GM18907 (cell line): Measurements from ENCODE around the gene FHAD1.

Experiments
- ATAC-seq: cut with Tn5 transposase; IDR thresholded peaks from one replicate; pipeline ENCODE4 v1.9.1; 2021; ENCODE audit warnings: mild to moderate bottlenecking, moderate library complexity; ENCODE audit not compliant: unreplicated experiment

Gene FHAD1

GRCh38 chr1:15246960-15247614 is at the start of gene FHAD1:
Gene FHAD1, plus strand, starts transcription at chr1:15247223. Its CDS starts 4,562 bp downstream, at chr1:15251785.
- no peak for ATAC-seq

GRCh38 chr1:15197591-15198447 is 49.2 kb upstream of the FHAD1 start:
- no peak for ATAC-seq

GRCh38 chr1:15198684-15199083 is 48.3 kb upstream of the FHAD1 start:
- ATAC-seq = no peak

DNA sequence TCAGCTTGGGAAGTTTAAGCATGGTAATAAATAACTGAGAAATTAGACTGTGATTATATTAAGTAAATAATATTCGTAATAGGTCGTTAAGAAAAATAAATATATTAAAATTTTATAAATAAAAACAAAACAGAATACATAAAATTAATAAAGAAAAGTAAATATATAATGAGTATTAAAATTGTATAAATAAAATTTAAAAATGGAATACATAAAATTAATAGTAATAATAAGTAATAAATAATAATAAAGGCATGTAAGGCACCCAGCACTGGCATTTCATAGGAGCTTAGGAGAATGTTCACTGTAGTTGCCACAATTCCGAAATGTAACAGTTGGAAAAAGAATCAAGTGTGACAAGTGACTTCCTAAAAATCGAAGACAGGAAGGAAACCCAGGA is 45.8 kb upstream of the FHAD1 start:
- ATAC-seq = no peak

DNA sequence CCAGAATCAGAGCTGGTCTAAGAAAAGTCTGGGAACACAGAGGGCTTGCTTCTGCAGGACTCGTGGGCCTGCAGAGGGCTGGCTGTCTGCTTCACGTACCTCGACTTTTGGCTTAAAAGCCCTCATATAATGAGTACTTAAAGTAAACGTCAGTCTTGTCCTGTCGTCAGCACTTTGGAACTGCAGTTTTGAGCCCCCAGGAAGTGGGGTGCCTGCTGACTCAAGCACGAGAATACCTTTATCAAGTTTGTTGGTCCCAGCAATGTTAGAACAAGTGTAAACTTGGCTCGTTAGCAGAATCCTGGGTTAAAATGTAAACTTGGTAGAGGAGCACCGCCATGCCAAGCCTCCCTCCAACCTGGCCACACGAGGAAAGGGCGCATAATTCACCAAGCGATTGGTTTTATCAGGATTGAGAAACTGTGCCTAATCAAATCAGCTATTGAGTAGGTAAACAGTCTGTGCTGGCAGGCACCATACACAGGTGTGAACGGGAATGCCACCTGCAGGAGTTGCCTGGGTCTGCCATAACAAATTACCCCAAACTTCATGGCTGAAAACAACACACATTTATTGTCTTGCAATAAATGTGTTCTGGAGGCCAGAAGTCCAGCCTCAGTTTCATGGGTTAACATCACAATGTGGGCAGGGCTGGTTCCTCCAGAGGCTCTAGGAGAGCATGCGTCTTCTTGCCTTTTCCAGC is 45.0 kb upstream of the FHAD1 start:
- ATAC-seq = no peak

DNA sequence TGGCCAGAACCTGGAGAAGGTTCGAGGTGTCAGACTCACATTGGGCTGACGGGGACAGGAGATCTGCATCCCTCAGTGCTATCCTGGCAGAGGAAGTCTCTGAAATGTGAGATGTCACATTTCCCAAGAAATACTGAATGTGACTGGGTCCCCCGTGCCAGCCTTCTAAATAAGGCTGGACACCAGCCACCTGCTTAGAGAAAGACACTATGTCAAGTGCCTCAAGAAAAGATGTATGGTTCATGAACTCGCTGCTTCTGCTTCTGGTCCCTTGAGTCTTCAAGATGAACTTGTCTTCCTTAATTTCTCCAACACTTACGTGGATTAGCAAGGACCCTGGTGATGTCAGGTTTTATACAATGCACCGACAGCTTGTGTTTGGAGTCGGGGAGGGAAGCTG is 42.1 kb upstream of the FHAD1 start:
- ATAC-seq = no peak

- ATAC-seq = no peak
These were observed 41.3 kb upstream of the FHAD1 start for GRCh38 chr1:15205586-15206346.

DNA sequence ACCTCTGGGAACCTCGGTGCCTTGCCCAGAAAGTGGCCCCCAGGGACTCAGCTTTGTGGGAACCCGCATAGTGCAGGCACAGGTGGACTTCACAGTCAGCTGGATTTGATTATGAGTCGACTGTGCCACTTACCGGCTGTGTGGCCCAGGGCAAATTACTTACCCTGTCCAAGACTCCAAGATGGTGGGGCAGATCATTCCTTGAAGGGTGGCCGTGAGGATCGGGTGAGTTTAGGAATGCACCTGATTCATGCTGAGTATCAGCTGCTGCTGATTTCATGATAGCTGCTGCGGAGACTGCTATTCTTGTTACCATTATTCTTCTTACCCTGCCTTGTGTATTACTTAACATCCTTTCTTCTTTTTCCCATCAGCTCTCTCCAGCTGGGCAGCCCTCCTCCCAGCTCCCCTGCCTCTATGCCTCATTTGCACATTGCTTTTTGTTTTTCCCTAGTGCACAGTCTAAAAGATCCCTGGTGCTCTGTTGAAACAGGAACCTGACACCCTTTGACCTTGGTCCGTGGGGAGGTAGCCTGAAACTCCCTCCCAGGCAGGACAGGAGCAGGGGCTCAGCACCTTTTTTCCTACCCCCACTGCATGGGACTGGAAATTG is 40.5 kb upstream of the FHAD1 start:
- ATAC-seq = no peak

- no peak for ATAC-seq
These were observed 39.8 kb upstream of the FHAD1 start for GRCh38 chr1:15207031-15207828.

GRCh38 chr1:15207829-15208429 is 39.1 kb upstream of the FHAD1 start:
- no peak for ATAC-seq

GRCh38 chr1:15210651-15211375 is 36.2 kb upstream of the FHAD1 start:
- ATAC-seq = no peak

DNA sequence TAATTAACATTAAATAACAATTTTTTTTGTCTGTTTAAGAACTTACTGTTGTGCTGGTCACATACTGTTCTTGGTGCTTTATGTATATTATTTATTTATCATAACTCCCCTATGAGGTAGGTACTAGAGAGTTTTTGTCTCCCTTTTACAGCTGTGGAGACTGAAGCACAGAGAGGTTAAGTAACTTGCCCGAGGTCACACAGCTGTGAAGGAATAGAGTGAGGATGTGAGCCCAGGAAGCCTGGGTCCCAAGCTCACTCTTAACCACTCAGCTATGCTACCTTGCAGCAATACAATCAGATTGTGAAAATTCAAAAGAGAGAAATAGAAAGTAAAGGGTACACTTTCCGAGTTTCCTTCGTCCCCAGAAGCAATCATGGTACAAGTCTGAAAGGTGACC is 35.6 kb upstream of the FHAD1 start:
- no peak for ATAC-seq

DNA sequence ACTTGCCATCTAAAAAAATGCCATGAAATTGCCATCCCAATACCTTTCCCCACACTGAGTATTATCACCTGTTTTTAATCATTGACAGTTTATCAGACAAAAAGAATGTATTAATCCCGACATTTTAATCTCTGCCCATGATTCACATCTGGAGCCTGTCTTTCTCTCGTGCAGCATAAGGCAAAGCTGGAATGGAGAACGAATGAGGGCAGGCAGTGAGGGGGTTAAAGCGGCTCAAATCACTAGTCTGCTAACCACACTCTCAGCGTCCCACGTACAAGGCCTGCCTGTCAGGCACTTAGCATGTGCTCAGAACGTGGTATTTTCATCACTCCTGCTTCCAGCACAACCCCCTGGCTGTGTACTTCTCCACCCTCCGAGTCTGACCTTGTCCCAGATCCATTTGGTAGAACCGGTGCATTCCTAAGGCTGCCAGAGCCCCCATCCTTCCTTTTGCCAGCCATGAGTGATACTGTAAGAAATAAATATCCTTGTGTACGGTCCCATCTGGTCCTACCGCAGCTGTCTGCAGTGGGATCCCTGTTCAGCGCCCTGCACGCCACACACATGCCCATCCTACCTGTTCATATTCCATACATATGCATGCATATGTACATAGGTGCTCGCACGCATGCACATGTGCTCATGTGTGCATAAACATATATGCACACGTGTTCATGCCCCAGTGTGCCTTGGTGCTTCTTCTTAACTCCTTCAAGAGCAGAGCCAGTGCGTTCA is 34.6 kb upstream of the FHAD1 start:
- ATAC-seq = no peak

GRCh38 chr1:15212954-15213291 is 34.1 kb upstream of the FHAD1 start:
- ATAC-seq = no peak

GRCh38 chr1:15213341-15213821 is 33.6 kb upstream of the FHAD1 start:
- ATAC-seq = no peak

DNA sequence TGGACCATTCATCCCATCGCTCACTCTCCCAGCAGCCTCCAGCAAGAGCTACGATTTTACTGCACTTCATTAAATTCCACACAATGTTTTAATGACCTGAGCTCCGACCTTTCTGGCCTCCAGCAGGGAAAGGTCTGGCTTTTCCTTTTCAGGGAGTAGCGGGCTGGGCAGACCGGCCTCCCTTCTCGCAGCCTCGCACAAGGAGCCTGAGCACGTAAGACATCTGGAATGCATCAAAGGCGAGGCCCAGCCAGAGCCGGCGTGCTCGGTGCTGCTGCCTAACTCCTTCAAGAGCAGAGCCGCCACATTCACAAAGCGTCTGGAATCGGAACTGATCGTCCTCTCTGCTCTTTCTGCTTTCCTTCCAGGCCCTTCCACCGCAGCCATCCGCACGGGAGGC is 32.5 kb upstream of the FHAD1 start:
- no peak for ATAC-seq

DNA sequence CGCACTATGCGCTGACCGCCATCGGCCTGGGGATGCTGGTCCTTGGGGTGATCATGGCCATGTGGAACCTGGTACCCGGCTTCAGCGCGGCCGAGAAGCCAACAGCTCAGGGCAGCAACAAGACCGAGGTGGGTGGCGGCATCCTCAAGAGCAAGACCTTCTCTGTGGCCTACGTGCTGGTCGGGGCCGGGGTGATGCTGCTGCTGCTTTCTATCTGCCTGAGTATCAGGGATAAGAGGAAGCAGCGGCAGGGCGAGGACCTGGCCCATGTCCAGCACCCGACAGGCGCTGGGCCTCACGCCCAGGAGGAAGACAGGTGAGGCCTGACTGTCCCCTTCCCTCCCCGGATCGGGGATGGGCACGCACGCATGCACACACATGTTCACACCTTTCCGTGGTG is 31.9 kb upstream of the FHAD1 start:
- no peak for ATAC-seq

GRCh38 chr1:15217654-15218053 is 29.4 kb upstream of the FHAD1 start:
- no peak for ATAC-seq
